ENCODE measurements around the gene FOXC1.

The FOXC1 gene

GRCh38 chr6:1609648-1610496, at the start of gene FOXC1:
Gene FOXC1, plus strand, starts transcription at chr6:1609915. Its CDS starts 531 bp downstream, at chr6:1610446.
- Mint-ChIP-seq H3K27ac (peak within 1 kb of the TSS; percentile 74), H3K9me3 (no peaks in the 10 kb centered on the region), H3K4me3 (peak within 1 kb of the TSS; percentile 78), H3K4me1 (peaks cover 52% of the 10 kb centered on the region), H3K27me3 (peaks cover 60% of the 10 kb centered on the region), H3K36me3 (no peaks in the 10 kb centered on the region)
- ATAC-seq: peak; percentile 54

GRCh38 chr6:1560281-1561058, 49.2 kb upstream of the FOXC1 start:
- Mint-ChIP-seq H3K27ac (no peak overlapping the region), H3K9me3 (no peaks in the 10 kb centered on the region), H3K27me3 (peaks cover 38% of the 10 kb centered on the region), H3K4me3 (no peak overlapping the region), H3K36me3 (no peaks in the 10 kb centered on the region), H3K4me1 (no peaks in the 10 kb centered on the region)
- ATAC-seq: no peak

- H3K9me3 Mint-ChIP-seq: no peaks in the 10 kb centered on the region
- peaks cover 30% of the 10 kb centered on the region for H3K27me3 Mint-ChIP-seq
- H3K36me3 Mint-ChIP-seq: no peaks in the 10 kb centered on the region
- no peak for ATAC-seq
- no peak overlapping the region for H3K4me3 Mint-ChIP-seq
- H3K4me1 Mint-ChIP-seq: no peaks in the 10 kb centered on the region
- no peak overlapping the region for H3K27ac Mint-ChIP-seq
These were observed 48.4 kb upstream of the FOXC1 start for GRCh38 chr6:1561355-1561754.

DNA sequence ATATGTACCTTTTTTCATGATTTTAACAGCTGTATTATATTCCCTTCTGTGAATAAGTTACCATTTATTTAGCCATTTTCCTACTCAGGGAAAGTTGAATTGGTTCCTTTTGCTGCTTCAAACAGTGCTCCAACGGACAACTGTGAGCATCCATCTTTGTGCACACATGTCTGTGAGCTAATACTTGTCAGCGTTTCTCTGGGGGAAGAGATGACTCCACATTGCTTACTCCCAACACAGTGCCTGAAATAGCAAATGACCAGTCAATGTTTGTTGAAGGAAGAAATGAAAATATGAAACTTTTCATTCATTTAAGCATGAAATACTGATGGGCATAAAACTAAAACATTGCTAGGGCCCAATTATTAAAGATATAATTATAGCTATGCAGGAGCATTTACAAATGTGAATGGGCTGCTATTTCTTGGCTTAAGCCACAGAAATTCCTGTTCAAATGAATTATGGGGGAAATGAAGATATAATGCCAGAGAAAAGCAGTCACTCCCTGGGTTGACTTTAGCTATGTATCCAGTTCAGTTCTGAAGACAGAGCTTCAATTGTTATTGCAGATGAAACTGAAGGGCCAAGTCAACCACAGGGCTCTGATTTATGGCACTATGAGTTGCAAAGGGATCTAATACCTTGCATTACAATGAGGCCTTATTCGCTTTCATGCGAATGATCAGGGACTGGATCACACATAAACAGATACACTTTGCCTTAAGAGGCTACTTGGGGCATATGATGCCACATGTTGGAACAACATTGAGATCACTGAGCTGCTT, 47.4 kb upstream of the FOXC1 start:
- Mint-ChIP-seq H3K27me3 (peaks cover 20% of the 10 kb centered on the region), H3K27ac (no peak overlapping the region), H3K4me1 (no peaks in the 10 kb centered on the region), H3K4me3 (no peak overlapping the region), H3K36me3 (no peaks in the 10 kb centered on the region), H3K9me3 (no peaks in the 10 kb centered on the region)
- ATAC-seq: no peak

GRCh38 chr6:1569377-1569776, 40.3 kb upstream of the FOXC1 start:
- H3K27ac Mint-ChIP-seq: no peak overlapping the region
- H3K4me1 Mint-ChIP-seq: no peaks in the 10 kb centered on the region
- H3K36me3 Mint-ChIP-seq: peaks cover 7% of the 10 kb centered on the region
- H3K9me3 Mint-ChIP-seq: peaks cover 24% of the 10 kb centered on the region
- H3K27me3 Mint-ChIP-seq: peaks cover 14% of the 10 kb centered on the region
- ATAC-seq: no peak
- no peak overlapping the region for H3K4me3 Mint-ChIP-seq

DNA sequence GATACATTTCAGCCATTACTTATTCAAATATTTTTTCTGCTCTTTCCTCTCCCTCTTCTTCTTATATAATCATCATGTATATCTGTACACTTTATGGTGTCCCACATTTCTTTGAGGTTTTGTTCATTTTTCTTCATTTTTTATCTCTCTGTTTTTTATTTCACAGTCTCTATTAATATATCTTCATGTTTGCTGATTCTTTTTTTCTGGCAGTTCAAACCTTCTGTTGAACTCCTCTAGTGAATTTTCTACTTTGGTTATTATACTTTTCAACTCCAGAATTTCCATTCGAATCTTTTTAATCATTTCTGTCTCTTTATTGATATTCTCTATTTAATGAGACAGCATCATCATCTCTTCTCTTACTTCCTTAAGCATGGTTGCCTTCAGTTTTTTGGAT, 38.9 kb upstream of the FOXC1 start:
- peaks cover 29% of the 10 kb centered on the region for H3K27me3 Mint-ChIP-seq
- ATAC-seq: no peak
- H3K9me3 Mint-ChIP-seq: peaks cover 24% of the 10 kb centered on the region
- H3K4me1 Mint-ChIP-seq: no peaks in the 10 kb centered on the region
- peaks cover 7% of the 10 kb centered on the region for H3K36me3 Mint-ChIP-seq
- H3K27ac Mint-ChIP-seq: no peak overlapping the region
- no peak overlapping the region for H3K4me3 Mint-ChIP-seq

DNA sequence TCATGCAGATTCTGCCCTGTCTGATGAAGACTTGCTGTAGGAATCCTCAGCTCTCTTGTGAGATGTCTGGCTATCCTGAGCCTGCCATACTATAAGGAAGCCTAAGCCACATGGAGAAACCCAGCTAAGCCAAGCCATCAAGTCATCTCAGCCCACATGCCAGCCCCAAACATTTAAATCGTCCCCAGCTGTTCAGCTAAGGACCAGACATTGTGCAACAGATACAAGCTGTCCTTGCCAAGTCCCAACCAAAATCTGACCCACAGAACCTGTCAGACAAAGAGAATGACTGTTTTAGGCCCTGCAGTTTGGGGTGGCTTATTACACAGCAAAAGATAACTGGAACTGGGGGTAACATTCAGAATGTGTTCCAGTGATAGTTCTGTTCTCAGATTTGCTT, 36.8 kb upstream of the FOXC1 start:
- Mint-ChIP-seq H3K27me3 (peaks cover 47% of the 10 kb centered on the region), H3K4me1 (no peaks in the 10 kb centered on the region), H3K9me3 (peaks cover 24% of the 10 kb centered on the region), H3K27ac (no peak overlapping the region), H3K36me3 (peaks cover 7% of the 10 kb centered on the region), H3K4me3 (no peak overlapping the region)
- ATAC-seq: no peak

DNA sequence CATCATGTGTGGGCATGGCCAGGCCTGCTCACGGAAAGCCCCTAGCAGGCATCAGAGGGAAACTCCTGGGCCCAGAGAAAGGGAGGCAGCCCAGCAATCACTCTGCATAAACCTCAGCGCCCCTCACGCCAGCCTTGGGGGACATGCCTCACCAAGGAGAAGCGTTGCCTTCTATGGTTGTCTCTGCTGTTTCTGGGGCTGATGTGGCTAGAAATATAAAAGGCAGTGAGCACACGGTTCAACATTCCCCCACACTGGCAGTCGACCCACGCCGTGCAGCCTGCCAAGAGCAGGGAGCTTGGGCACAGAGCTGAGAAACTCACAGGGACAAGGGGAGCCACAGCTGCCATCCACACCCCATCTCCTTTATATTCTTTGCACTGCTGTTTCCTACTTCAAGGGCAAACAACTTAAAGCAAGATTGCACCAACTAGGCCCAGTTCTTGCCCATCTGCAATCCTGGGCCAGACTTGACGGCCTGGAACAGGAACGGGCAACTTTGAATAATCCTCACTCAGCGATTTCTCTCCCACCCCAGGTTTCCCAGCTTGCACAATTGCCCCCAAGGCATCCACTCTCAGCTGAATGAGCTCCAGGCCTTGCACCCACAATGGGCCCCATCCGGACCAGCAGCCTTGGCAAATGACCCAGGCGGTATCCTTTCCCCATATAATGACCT, 35.5 kb upstream of the FOXC1 start:
- H3K4me1 Mint-ChIP-seq: no peaks in the 10 kb centered on the region
- H3K27ac Mint-ChIP-seq: no peak overlapping the region
- H3K9me3 Mint-ChIP-seq: peaks cover 18% of the 10 kb centered on the region
- H3K36me3 Mint-ChIP-seq: peaks cover 7% of the 10 kb centered on the region
- peaks cover 47% of the 10 kb centered on the region for H3K27me3 Mint-ChIP-seq
- H3K4me3 Mint-ChIP-seq: no peak overlapping the region
- ATAC-seq: no peak

GRCh38 chr6:1574890-1575209, 34.9 kb upstream of the FOXC1 start:
- H3K9me3 Mint-ChIP-seq: peaks cover 18% of the 10 kb centered on the region
- H3K27me3 Mint-ChIP-seq: peaks cover 53% of the 10 kb centered on the region
- H3K27ac Mint-ChIP-seq: no peak overlapping the region
- no peak overlapping the region for H3K4me3 Mint-ChIP-seq
- ATAC-seq: no peak
- peaks cover 7% of the 10 kb centered on the region for H3K36me3 Mint-ChIP-seq
- no peaks in the 10 kb centered on the region for H3K4me1 Mint-ChIP-seq

DNA sequence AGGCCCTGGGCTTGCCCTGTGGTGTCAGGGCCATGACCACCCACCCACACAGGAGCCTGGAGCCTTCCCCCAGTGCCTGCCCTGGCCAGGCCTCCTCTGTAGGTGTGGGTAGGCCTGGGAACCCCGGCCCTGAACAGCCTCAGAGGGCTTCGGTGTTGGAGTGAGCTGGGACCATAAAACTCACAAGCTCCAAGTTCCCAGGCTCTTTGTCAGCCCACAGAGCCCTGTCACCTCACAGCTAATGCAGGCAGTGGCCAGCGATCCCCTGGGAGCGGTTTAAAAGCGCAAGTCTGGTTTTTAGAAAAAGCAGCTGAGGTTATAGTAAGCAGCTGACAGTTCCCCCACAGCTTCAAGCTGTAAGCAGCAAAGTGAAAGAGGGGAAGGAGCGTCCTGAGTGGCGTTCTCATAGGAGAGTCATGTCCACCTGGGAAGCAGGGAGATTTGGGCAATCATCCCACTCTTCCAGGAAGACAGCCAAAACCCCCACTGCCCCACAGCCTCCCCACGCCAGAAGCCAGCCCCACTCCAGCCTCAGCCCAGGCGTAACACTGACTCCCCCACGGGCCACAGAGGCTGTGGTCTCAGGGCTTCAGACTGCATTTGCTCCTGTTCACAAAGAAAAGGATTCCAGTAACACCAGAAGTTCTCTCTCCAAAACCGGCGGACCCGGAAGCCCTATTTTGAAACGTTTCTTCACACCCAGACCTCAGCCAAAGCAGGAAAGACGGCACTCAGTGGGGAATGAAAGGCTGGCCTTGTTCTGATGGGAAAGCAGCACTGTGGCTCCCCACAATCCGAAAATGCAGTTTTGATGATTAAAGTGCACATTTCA, 34.3 kb upstream of the FOXC1 start:
- ATAC-seq: no peak
- Mint-ChIP-seq H3K4me1 (no peaks in the 10 kb centered on the region), H3K4me3 (no peak overlapping the region), H3K36me3 (peaks cover 7% of the 10 kb centered on the region), H3K9me3 (peaks cover 18% of the 10 kb centered on the region), H3K27me3 (peaks cover 59% of the 10 kb centered on the region), H3K27ac (no peak overlapping the region)

- no peak overlapping the region for H3K27ac Mint-ChIP-seq
- no peaks in the 10 kb centered on the region for H3K36me3 Mint-ChIP-seq
- peaks cover 66% of the 10 kb centered on the region for H3K27me3 Mint-ChIP-seq
- ATAC-seq: no peak
- no peak overlapping the region for H3K4me3 Mint-ChIP-seq
- no peaks in the 10 kb centered on the region for H3K4me1 Mint-ChIP-seq
- H3K9me3 Mint-ChIP-seq: peaks cover 11% of the 10 kb centered on the region
These were observed 33.5 kb upstream of the FOXC1 start for GRCh38 chr6:1576166-1576565.

DNA sequence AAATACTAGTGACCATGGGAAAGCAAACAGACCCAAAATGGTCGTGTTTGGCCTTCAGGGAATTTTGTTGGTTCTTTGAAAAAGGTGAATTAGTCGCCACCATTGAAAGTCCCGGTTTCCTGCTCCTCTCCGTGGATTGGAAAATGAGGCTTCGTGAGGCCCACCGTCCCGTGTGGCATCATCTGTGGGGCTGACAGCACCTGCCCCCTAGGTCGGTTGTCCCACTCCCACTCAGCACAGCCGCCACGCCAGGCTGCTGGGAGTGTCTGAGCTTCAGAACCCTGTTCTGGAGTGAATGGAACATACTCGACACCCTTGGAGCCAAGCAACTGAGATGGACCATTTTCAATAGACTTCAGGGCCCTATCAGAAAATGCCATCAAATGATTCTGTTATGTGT, 33.0 kb upstream of the FOXC1 start:
- Mint-ChIP-seq H3K4me1 (no peaks in the 10 kb centered on the region), H3K36me3 (no peaks in the 10 kb centered on the region), H3K9me3 (peaks cover 5% of the 10 kb centered on the region), H3K27ac (no peak overlapping the region), H3K27me3 (peaks cover 72% of the 10 kb centered on the region), H3K4me3 (no peak overlapping the region)
- no peak for ATAC-seq

DNA sequence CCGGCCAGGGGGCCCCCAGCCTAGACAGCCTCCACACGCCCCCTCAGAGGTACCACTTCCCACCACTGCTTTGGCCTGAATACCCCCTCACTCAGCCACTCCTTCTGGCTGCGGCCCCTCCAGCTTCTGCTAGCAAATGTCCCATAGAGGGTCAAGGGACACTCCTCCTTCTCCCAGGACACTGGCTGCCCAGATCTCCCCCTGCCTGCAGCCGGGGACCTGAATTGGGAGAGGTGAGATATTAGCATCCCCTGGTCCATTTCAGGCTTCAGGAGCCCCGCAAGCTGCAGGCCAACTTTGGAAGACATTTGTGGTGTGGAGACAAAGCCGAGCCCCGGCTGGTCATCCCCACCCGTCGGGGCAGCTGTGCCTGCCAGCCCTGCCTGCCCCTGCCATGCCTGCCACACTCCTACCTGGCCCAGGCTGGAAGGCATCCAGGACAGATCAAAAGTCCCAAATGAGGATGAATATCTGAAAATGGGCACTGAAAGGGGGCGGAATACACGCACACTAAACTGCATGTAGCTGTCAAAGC, 32.5 kb upstream of the FOXC1 start:
- H3K9me3 Mint-ChIP-seq: peaks cover under 1% of the 10 kb centered on the region
- H3K4me1 Mint-ChIP-seq: no peaks in the 10 kb centered on the region
- peaks cover 74% of the 10 kb centered on the region for H3K27me3 Mint-ChIP-seq
- ATAC-seq: no peak
- no peak overlapping the region for H3K27ac Mint-ChIP-seq
- H3K4me3 Mint-ChIP-seq: no peak overlapping the region
- H3K36me3 Mint-ChIP-seq: no peaks in the 10 kb centered on the region

Data from stimulated activated memory B cell treated with anti-CD40 and anti-IgM and Interleukin-4, amounts not matched to agents 10 μg/mL and 1 μg/mL and 100 μg/mL, for 72 hours (primary cell).